ENCODE measurements around the gene SLC4A1.

DNA sequence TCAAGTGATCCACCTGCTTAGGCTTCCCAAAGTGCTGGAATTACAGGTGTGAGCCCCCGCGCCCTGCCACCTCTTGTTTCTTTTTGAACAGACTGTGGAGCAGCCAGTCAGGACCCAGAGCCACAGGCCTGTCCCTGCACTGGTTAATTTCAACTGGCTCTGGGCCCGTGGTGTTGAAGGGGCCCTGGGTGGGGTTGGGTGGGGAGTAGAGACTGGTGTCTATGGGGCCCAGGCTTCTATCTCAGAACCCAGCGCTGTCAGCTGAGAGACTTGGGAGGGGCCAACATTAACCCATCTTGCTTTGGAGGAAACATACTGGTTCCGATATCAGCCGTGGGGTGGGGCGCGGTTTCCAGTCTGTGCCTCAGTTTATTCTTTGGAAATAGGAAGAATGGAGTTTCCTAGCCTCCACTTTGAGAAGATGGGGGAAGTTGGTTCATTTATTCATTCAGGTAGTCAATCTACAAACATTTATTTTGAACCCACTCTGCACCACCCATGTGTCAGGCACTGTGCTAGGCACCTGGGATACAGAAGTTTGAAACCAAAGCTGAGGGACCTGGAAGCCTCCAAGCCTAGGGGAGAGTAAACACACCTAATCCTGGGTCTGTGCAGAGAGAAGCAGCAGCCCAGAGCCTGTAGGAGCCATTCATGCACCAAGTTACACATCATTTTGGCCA, 15.5 kb upstream of the SLC4A1 start:
- TF ChIP-seq CTCF (IDR thresholded peaks at IDR 0.05) (no peak), POLR2A (IDR thresholded peaks at IDR 0.05) (no peak)
